H9 (cell line): Measurements from ENCODE around the gene VRK1. TPM values are rescaled to one million over a fixed set of nuclear protein-coding genes. Genes with fewer than 3 reads are reported as not detected.

ENCODE experiments used
- DNase-seq: peaks from one replicate; pipeline ENCODE4 v3.0.0-alpha.2; 2017
- H2AFZ ChIP-seq: one replicate; pipeline ENCODE4 v1.6.1; 2013; ENCODE audit warnings: mild to moderate bottlenecking, low read length, control low read depth, moderate library complexity
- H2AK5ac ChIP-seq: 2 replicates; pipeline ENCODE4 v1.6.1; 2013; ENCODE audit warnings: low read length, control low read depth, mixed read lengths; ENCODE audit not compliant: insufficient read length
- H2BK120ac ChIP-seq: one replicate; pipeline ENCODE4 v1.6.1; 2013; ENCODE audit warnings: low read depth, mild to moderate bottlenecking, low read length, control low read depth, inconsistent platforms; ENCODE audit not compliant: poor library complexity, severe bottlenecking
- H2BK12ac ChIP-seq: 2 replicates; pipeline ENCODE4 v1.6.1; 2013; ENCODE audit warnings: low read length, control low read depth, mixed read lengths, low read depth; ENCODE audit not compliant: insufficient read length
- H2BK15ac ChIP-seq: 2 replicates; pipeline ENCODE4 v1.6.1; 2013; ENCODE audit warnings: low read depth, low read length, control low read depth
- H2BK20ac ChIP-seq: one replicate; pipeline ENCODE4 v1.6.1; 2013; ENCODE audit warnings: low read depth, mild to moderate bottlenecking, low read length, control low read depth, inconsistent platforms; ENCODE audit not compliant: poor library complexity, severe bottlenecking
- H2BK5ac ChIP-seq: 2 replicates; pipeline ENCODE4 v1.6.1; 2013; ENCODE audit warnings: low read length, control low read depth, mixed read lengths; ENCODE audit not compliant: insufficient read length
- H3K14ac ChIP-seq: 2 replicates; pipeline ENCODE4 v1.6.1; 2013; ENCODE audit warnings: low read length, control low read depth; ENCODE audit not compliant: insufficient read depth
- H3K18ac ChIP-seq: 2 replicates; pipeline ENCODE4 v1.6.1; 2013; ENCODE audit warnings: low read depth, mild to moderate bottlenecking, mixed read lengths, low read length, control low read depth; ENCODE audit not compliant: insufficient read length
- H3K23ac ChIP-seq: 2 replicates; pipeline ENCODE4 v1.6.1; 2013; ENCODE audit warnings: low read length, control low read depth, mixed read lengths, low read depth; ENCODE audit not compliant: insufficient read length
- H3K23me2 ChIP-seq: 2 replicates; pipeline ENCODE4 v1.6.1; 2013; ENCODE audit warnings: low read depth, mild to moderate bottlenecking, mixed read lengths, low read length, control low read depth; ENCODE audit not compliant: insufficient read length, poor library complexity, severe bottlenecking
- H3K27ac ChIP-seq: 2 replicates; pipeline ENCODE4 v1.5.1; 2013; ENCODE audit warnings: low read length, control low read depth, mixed read lengths, low read depth; ENCODE audit not compliant: insufficient read length
- H3K27me3 ChIP-seq: 2 replicates; pipeline ENCODE4 v1.6.1; 2013; ENCODE audit warnings: low read length, control low read depth, inconsistent platforms; ENCODE audit not compliant: insufficient read depth
- H3K4ac ChIP-seq: 2 replicates; pipeline ENCODE4 v1.6.1; 2013; ENCODE audit warnings: low read depth, mild to moderate bottlenecking, control low read depth, inconsistent platforms, low read length, moderate library complexity
- H3K4me1 ChIP-seq: 2 replicates; pipeline ENCODE4 v1.6.1; 2013; ENCODE audit warnings: low read length, control low read depth, inconsistent platforms; ENCODE audit not compliant: insufficient read depth
- H3K4me2 ChIP-seq: 2 replicates; pipeline ENCODE4 v1.6.1; 2013; ENCODE audit warnings: low read length, control low read depth, mixed read lengths; ENCODE audit not compliant: insufficient read length, insufficient read depth
- H3K56ac ChIP-seq: 2 replicates; pipeline ENCODE4 v1.6.1; 2013; ENCODE audit warnings: low read depth, mild to moderate bottlenecking, mixed read lengths, low read length, control low read depth; ENCODE audit not compliant: insufficient read length
- H3K79me1 ChIP-seq: 2 replicates; pipeline ENCODE4 v1.6.1; 2013; ENCODE audit warnings: low read depth, mild to moderate bottlenecking, moderate library complexity, low read length, control low read depth, inconsistent platforms; ENCODE audit not compliant: insufficient read depth, poor library complexity, severe bottlenecking
- H3K79me2 ChIP-seq: 2 replicates; pipeline ENCODE4 v1.6.1; 2013; ENCODE audit warnings: low read length, control low read depth, inconsistent platforms; ENCODE audit not compliant: insufficient read depth
- H3K9ac ChIP-seq: 2 replicates; pipeline ENCODE4 v1.6.1; 2013; ENCODE audit warnings: low read length, control low read depth, mixed read lengths; ENCODE audit not compliant: insufficient read length; ENCODE audit errors: extremely low read depth
- H3K9me3 ChIP-seq: one replicate; pipeline ENCODE4 v1.6.1; 2013; ENCODE audit warnings: low read depth, low read length, inconsistent platforms; ENCODE audit not compliant: control insufficient read depth
- H3T11ph ChIP-seq: one replicate; pipeline ENCODE4 v1.6.1; 2013; ENCODE audit warnings: mild to moderate bottlenecking, low read length, control low read depth, inconsistent platforms
- H4K20me1 ChIP-seq: one replicate; pipeline ENCODE4 v1.6.1; 2013; ENCODE audit not compliant: control insufficient read depth, insufficient read length, insufficient read depth
- H4K5ac ChIP-seq: 2 replicates; pipeline ENCODE4 v1.6.1; 2013; ENCODE audit warnings: low read depth, mild to moderate bottlenecking, mixed read lengths, low read length, control low read depth; ENCODE audit not compliant: insufficient read length
- H4K8ac ChIP-seq: replicated peaks from 2 replicates; pipeline ENCODE4 v1.6.1; 2013; ENCODE audit warnings: low read length, control low read depth, mixed read lengths, low read depth; ENCODE audit not compliant: insufficient read length
- H4K91ac ChIP-seq: 2 replicates; pipeline ENCODE4 v1.6.1; 2013; ENCODE audit warnings: low read depth, mild to moderate bottlenecking, moderate library complexity, mixed read lengths, low read length, control low read depth; ENCODE audit not compliant: insufficient read length
- H3K27ac Mint-ChIP-seq, 3 experiments: 2 replicates in 2 of 3; 3 replicates in 1 of 3; pipeline ENCODE4 v1.8.0; 2020 to 2021; ENCODE audit warnings: mixed read lengths in 3 of 3, mild to moderate bottlenecking in 1 of 3, moderate library complexity in 1 of 3
- H3K27me3 Mint-ChIP-seq: 2 replicates; pipeline ENCODE4 v1.8.0; 2021; ENCODE audit warnings: low read depth, mild to moderate bottlenecking, moderate library complexity, mixed read lengths
- H3K36me3 Mint-ChIP-seq, 3 experiments: 2 replicates in 2 of 3; 3 replicates in 1 of 3; pipeline ENCODE4 v1.8.0; 2020 to 2021; ENCODE audit warnings: low read depth in 3 of 3, mixed read lengths in 3 of 3; ENCODE audit not compliant: insufficient read depth in 1 of 3
- H3K4me1 Mint-ChIP-seq, 2 experiments: 2 replicates each; pipeline ENCODE4 v1.8.0; 2020; ENCODE audit warnings: mixed read lengths in 2 of 2
- H3K4me3 Mint-ChIP-seq, 2 experiments: 2 replicates in 1 of 2; 3 replicates in 1 of 2; pipeline ENCODE4 v1.8.0; 2020 to 2021; ENCODE audit warnings: mild to moderate bottlenecking in 2 of 2, mixed read lengths in 2 of 2, moderate library complexity in 1 of 2
- H3K9me3 Mint-ChIP-seq, 2 experiments: 2 replicates in 1 of 2; 3 replicates in 1 of 2; pipeline ENCODE4 v1.8.0; 2020; ENCODE audit warnings: mild to moderate bottlenecking in 2 of 2, mixed read lengths in 2 of 2, moderate library complexity in 1 of 2
- WGBS: extraction: QIAGEN DNeasy Blood & Tissue Kit; methylation state at CpG from one replicate; pipeline ENCODE4 v1.1.7; 2013; ENCODE audit warnings: missing lambda C conversion rate, low lambda C conversion rate, mixed read lengths; ENCODE audit not compliant: insufficient read length; ENCODE audit errors: extremely low coverage; 5-methylcytosine and 5-hydroxymethylcytosine counted together
- total RNA-seq: library from RNA; stranded (reverse); gene quantifications from 2 replicates; pipeline ENCODE4 v1.2.1, GENCODE V29; 2021
- TF ChIP-seq, protein P1 (sequence below): fragments of 200-600 bp; sonication (generic); conservative IDR thresholded peaks from 3 replicates; pipeline ENCODE4 v1.8.0; 2021; ENCODE audit warnings: antibody characterized with exemption, mild to moderate bottlenecking

Gene VRK1
- total RNA-seq, 1 experiment from 2014 or later: 55.7 TPM

GRCh38 chr14:96839251-96839650, 42.1 kb downstream of the VRK1 start:
- no peaks in the 10 kb centered on the region for H3K27me3 ChIP-seq
- no peak overlapping the region for H3K14ac ChIP-seq
- H2BK15ac ChIP-seq: no peak overlapping the region
- no peak for DNase-seq
- H3K9ac ChIP-seq: no peak overlapping the region
- H3K79me1 ChIP-seq: peaks cover 3% of the 10 kb centered on the region
- H3K18ac ChIP-seq: no peak overlapping the region
- no peaks in the 10 kb centered on the region for H3K9me3 ChIP-seq
- no peak overlapping the region for H2AK5ac ChIP-seq
- no peak overlapping the region for H2BK120ac ChIP-seq
- TF ChIP-seq, protein P1, sequence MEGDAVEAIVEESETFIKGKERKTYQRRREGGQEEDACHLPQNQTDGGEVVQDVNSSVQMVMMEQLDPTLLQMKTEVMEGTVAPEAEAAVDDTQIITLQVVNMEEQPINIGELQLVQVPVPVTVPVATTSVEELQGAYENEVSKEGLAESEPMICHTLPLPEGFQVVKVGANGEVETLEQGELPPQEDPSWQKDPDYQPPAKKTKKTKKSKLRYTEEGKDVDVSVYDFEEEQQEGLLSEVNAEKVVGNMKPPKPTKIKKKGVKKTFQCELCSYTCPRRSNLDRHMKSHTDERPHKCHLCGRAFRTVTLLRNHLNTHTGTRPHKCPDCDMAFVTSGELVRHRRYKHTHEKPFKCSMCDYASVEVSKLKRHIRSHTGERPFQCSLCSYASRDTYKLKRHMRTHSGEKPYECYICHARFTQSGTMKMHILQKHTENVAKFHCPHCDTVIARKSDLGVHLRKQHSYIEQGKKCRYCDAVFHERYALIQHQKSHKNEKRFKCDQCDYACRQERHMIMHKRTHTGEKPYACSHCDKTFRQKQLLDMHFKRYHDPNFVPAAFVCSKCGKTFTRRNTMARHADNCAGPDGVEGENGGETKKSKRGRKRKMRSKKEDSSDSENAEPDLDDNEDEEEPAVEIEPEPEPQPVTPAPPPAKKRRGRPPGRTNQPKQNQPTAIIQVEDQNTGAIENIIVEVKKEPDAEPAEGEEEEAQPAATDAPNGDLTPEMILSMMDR: no peak
- no peak overlapping the region for H3K4me2 ChIP-seq
- H3K79me2 ChIP-seq: no peaks in the 10 kb centered on the region
- no peak overlapping the region for H4K5ac ChIP-seq
- no peaks in the 10 kb centered on the region for H3K4me1 ChIP-seq
- no peaks in the 10 kb centered on the region for H3K23me2 ChIP-seq
- H3K56ac ChIP-seq: no peak overlapping the region
- no peak overlapping the region for H2BK20ac ChIP-seq
- no peak overlapping the region for H2BK5ac ChIP-seq
- no peaks in the 10 kb centered on the region for H4K20me1 ChIP-seq
- Mint-ChIP-seq H3K4me1 (peaks cover 0 to 3% of the 10 kb centered on the region in 2 experiments; a peak in 1 of 4 replicates), H3K27ac (no peak overlapping the region; a peak in 1 of 7 replicates), H3K9me3 (no peaks in the 10 kb centered on the region), H3K27me3 (no peaks in the 10 kb centered on the region), H3K36me3 (peaks cover 16 to 33% (median 22%) of the 10 kb centered on the region in 3 experiments; a peak in 6 of 7 replicates), H3K4me3 (no peak overlapping the region)
- WGBS: no CpG with 5 or more reads among the region's 2 CpGs
- H2AFZ ChIP-seq: no peak overlapping the region
- no peak overlapping the region for H4K91ac ChIP-seq
- no peak overlapping the region for H3T11ph ChIP-seq
- H3K23ac ChIP-seq: no peak overlapping the region
- no peak overlapping the region for H3K4ac ChIP-seq
- no peak overlapping the region for H3K27ac ChIP-seq
- H2BK12ac ChIP-seq: no peak overlapping the region
- no peak overlapping the region for H4K8ac ChIP-seq
